HL-60/S4 treated with retinoic acid at 250 ng/mL for 4 days and 3 days (cell line): Measurements from ENCODE around the gene NMBR.
"Not testable (repeated sequence)": the region's sequence is repeated elsewhere in the genome, so short reads cannot be mapped to it uniquely, and the experiment has no call there.

ENCODE experiments used
- in situ Hi-C: fragments of 300-500 bp; cut with MboI; formaldehyde crosslinking; loops from 2 replicates; pipeline ENCODE4 v1.7.0; 2022; ENCODE audit warnings: low sequenced_read_pairs

Gene NMBR

GRCh38 chr6:142071981-142072380, 74.9 kb downstream of the NMBR start:
- in situ Hi-C loops, result no loop called here

DNA sequence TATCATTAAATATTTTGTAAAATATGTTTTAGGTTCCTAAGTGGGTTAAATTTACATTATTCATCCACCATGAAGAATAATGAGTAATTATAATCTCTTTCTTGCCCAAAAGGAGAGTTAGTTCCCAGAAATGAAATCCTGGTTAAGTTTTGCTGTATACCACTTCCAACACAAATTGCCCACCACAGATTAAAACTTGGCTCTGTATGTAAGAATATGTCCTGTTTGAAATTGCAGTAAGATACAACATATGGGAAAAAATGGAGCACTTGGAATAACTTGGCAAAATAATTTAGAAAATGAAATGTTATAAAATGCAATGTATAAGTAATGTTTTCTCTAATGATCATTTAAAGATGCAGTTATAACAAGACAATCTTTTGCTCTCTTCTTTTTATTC, 78.5 kb downstream of the NMBR start:
- in situ Hi-C loops, result no loop called here

GRCh38 chr6:142062861-142063260, 84.1 kb downstream of the NMBR start:
- in situ Hi-C loops, result not testable (repeated sequence)

DNA sequence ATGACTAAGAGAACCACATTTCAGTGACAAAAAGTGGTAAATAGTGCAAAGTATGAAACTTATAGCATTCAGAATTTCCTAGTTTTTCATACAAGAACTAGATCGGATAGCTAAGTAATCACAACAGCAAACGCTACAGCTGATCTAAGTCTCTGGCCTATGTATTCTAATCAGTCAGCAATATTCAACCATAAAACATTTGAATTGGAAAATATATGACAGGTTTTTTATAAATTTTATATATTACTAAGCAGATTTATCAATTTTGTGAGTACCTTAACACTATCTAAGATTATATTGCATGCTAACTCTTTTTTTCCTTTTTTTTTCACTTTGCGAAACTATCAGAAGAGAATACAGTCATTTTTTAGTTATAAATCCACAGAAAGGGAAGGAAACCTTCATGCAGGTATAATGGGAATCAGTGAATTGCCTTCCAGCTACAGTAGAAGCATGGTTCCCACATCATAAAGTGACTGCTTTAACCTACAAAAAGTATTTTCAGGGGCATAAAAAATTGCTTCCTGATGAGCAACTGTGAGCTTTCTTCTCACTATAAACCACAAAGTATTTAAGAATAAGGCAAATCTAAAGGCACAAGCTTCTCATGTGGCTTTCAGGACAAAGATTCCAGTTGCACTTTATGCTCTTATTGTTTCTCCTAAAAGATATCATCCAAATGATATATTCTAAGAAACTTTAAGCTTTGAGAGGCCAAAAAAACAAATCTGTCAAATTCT, 88.2 kb downstream of the NMBR start:
- in situ Hi-C loops, result no loop called here

DNA sequence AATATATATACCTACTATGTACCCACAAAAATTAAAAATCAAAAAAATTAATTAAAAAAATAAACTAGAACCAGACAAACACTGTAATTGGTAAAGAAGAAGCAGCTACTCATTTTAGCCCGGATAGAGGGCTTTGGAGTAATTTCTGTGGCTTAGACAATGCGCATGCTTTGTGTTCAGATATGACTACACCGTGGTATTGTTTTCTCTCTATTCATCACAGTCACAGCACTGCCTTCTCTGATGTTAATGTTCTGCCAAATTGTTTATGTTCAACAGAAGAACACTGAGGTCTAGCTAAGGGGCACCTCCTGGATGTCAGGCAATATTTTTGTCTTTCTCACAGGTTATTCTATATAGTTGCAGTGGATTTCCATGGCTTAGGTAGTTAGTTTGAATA, 91.7 kb downstream of the NMBR start:
- in situ Hi-C loops, result no loop called here

- in situ Hi-C loops, result no loop called here
These were observed 95.5 kb downstream of the NMBR start for GRCh38 chr6:142051404-142051803.

GRCh38 chr6:142048593-142048980, 98.3 kb downstream of the NMBR start:
- in situ Hi-C loops, result no loop called here

GRCh38 chr6:142047934-142048592, 98.9 kb downstream of the NMBR start:
- in situ Hi-C loops, result no loop called here

- in situ Hi-C loops, result no loop called here
These were observed 101.3 kb downstream of the NMBR start for GRCh38 chr6:142045380-142046278.

DNA sequence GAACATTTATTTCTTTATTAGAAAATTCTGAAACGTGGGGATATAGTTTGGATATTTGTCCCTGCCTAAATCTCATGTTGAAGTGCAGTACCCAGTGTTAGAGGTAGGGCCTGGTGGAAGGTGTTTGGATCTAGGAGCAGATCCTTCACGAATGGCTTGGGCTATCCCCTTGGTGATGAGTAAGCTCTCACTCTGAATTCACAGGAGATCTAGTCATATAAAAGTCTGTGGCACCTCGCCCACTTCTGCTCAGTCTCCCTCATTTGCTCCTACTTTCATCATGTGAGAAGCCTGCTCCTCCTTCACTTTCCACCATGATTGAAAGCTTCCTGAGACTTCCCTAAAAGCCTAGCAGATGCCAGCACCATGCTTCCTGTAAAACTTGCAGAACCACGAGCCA, 111.0 kb downstream of the NMBR start:
- in situ Hi-C loops, result no loop called here

DNA sequence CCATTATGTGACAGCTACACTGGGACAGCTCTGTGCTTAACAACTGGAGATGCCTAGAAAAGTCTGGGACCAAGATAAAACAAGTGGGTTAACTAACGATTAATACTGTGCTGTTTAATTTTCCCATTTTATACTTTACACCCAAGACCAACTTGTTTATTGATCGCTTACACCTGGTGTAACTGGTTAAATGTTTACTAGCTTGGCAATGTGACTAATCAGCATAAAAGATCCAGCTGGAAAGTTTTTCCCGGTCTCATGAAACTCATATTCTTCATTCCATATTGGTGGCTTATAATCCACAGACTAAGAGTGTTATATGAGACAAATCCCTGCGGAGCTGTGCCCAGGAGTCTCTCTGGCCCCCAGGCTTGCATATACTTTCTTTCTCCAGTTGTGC, 115.9 kb downstream of the NMBR start:
- in situ Hi-C loops, result no loop called here

- in situ Hi-C loops, result no loop called here
These were observed 116.8 kb downstream of the NMBR start for GRCh38 chr6:142030115-142030619.

GRCh38 chr6:142028527-142028926, 118.4 kb downstream of the NMBR start:
- in situ Hi-C loops, result no loop called here

- in situ Hi-C loops, result not testable (repeated sequence)
These were observed 119.1 kb downstream of the NMBR start for GRCh38 chr6:142027804-142028203.

DNA sequence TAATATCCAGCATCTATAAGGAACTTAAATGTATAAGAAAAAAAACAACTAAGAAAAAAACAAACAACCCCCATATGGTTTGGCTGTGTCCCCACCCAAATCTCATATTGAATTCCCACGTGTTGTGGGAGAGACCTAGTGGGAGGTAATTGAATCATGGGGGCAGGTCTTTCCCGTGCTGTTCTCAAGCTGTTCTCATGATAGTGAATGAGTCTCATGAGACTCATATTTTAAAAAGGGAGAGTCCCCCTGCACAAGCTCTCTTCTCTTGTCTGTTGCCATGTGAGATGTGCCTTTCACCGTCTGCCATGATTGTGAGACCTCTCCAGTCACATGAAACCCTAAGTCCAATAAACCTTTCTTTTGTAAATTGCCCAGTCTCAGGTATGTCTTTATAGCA, 119.8 kb downstream of the NMBR start:
- in situ Hi-C loops, result no loop called here

DNA sequence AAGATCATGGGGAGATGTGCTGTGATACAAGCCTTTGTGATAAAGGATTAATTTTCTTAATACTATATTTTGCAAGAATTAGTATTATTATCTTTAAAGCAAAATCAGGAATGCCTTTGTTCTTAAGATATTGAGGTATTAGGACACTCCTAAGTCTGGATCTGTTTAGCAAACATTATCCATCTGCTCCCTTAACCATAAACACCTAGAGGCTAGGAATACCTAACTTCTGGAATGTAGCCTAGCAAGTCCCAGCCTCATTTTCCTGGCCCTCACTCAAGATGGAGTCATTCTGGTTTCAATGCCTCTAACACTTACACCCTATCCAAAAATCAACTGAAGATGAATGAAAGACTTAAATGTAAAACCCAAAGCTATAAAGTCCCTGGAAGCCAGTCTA, 120.5 kb downstream of the NMBR start:
- in situ Hi-C loops, result no loop called here
